KMS-11 (cell line): Measurements from ENCODE around the gene ZNF138.

Source experiments
- H2AFZ ChIP-seq: fragments of 200-600 bp; sonication (generic); 2 replicates; pipeline ENCODE4 v1.6.1; 2016; ENCODE audit warnings: antibody characterized with exemption, mixed run types, low read depth
- H3K27ac ChIP-seq: fragments of 200-600 bp; sonication (generic); 2 replicates; pipeline ENCODE4 v1.6.1; 2016; ENCODE audit warnings: mild to moderate bottlenecking, mixed run types
- H3K27me3 ChIP-seq: fragments of 200-600 bp; sonication (generic); 2 replicates; pipeline ENCODE4 v1.6.1; 2017; ENCODE audit warnings: mild to moderate bottlenecking, low read depth, mixed run types, moderate library complexity; ENCODE audit not compliant: insufficient read depth
- H3K36me3 ChIP-seq: fragments of 200-600 bp; sonication (generic); 2 replicates; pipeline ENCODE4 v1.6.1; 2017; ENCODE audit warnings: mild to moderate bottlenecking, mixed run types; ENCODE audit not compliant: insufficient read depth
- H3K4me1 ChIP-seq: fragments of 200-600 bp; sonication (generic); 2 replicates; pipeline ENCODE4 v1.6.1; 2016; ENCODE audit warnings: mild to moderate bottlenecking, low read depth, mixed run types; ENCODE audit not compliant: poor library complexity, severe bottlenecking
- H3K4me2 ChIP-seq: fragments of 200-600 bp; sonication (generic); 2 replicates; pipeline ENCODE4 v1.7.0; 2016; ENCODE audit warnings: mild to moderate bottlenecking, mixed run types
- H3K4me3 ChIP-seq: fragments of 200-600 bp; sonication (generic); IDR thresholded peaks from 2 replicates; pipeline ENCODE4 v1.6.1; 2017; ENCODE audit warnings: low read depth, low read length, mixed read lengths; ENCODE audit not compliant: insufficient read depth
- H3K79me2 ChIP-seq: fragments of 200-600 bp; sonication (generic); 2 replicates; pipeline ENCODE4 v1.6.1; 2016; ENCODE audit warnings: low read depth, mixed run types; ENCODE audit not compliant: insufficient read depth
- H3K9ac ChIP-seq: fragments of 200-600 bp; sonication (generic); 2 replicates; pipeline ENCODE4 v1.6.1; 2016; ENCODE audit warnings: mild to moderate bottlenecking, mixed run types
- H4K20me1 ChIP-seq: fragments of 200-600 bp; sonication (generic); 2 replicates; pipeline ENCODE4 v1.6.1; 2016; ENCODE audit warnings: mild to moderate bottlenecking, mixed run types; ENCODE audit not compliant: insufficient read depth
- CTCF ChIP-seq: fragments of 200-600 bp; sonication (generic); conservative IDR thresholded peaks from 2 replicates; pipeline ENCODE4 v1.6.1; 2017; ENCODE audit warnings: low read depth, mild to moderate bottlenecking, antibody characterized with exemption, low read length, moderate library complexity, mixed read lengths

Gene ZNF138

DNA sequence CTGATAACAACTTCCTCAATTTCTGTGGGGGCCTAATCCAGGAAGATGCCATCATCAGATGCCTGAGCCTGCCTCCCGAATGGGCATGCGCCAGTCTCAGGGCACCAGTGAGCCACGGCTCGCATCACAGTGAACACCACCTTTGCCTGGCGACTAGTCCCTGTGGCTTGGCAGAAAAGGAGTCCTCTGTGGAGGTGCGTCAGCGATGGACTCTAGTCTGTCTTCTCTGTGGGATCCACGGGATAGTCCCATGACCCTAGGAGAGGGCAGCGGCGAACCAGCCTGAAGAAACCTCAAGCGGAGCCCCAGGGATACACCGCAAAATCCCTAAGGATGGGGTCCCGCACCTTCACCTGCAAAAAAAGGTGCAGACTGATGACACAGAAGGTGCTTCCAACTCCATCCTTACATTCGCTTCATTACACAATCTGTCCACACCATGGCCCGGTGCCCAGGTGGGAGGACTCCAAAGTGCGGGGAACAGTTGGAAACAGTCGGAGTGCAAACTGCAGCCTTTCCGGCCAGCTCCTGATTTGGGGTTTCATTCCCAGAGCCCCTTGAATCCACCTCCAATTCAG lies 73.7 kb downstream of the ZNF138 start:
- no peaks in the 10 kb centered on the region for H3K79me2 ChIP-seq
- no peaks in the 10 kb centered on the region for H3K27me3 ChIP-seq
- no peak overlapping the region for H3K4me2 ChIP-seq
- TF ChIP-seq CTCF: no peak
- H2AFZ ChIP-seq: no peak overlapping the region
- no peak overlapping the region for H3K27ac ChIP-seq
- H3K9ac ChIP-seq: no peak overlapping the region
- H3K4me1 ChIP-seq: no peaks in the 10 kb centered on the region
- H3K4me3 ChIP-seq: no peak overlapping the region
- no peaks in the 10 kb centered on the region for H3K36me3 ChIP-seq
- no peaks in the 10 kb centered on the region for H4K20me1 ChIP-seq

DNA sequence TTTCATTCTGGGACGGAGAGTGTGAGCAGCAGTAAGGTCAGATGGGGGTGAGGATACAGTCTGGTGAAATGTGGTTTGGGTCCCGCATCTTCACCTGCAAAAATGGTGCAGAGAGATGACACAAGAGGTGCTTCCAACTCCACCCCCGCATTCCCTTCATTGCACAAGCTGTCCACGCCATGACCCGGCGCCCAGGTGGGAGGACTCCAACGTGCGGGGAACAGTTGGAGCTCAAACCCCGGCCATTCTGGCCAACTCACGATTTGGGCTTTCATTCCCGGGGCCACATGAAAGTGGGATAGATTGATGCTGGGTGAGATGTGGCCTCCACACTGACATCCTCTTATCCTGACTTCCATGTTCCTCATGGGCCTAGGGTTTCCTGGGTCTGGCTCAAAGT lies 74.3 kb downstream of the ZNF138 start:
- Histone ChIP-seq H2AFZ (no peak overlapping the region), H3K4me3 (no peak overlapping the region), H4K20me1 (no peaks in the 10 kb centered on the region), H3K79me2 (no peaks in the 10 kb centered on the region), H3K27ac (no peak overlapping the region), H3K9ac (no peak overlapping the region), H3K4me2 (no peak overlapping the region), H3K4me1 (no peaks in the 10 kb centered on the region), H3K36me3 (no peaks in the 10 kb centered on the region), H3K27me3 (no peaks in the 10 kb centered on the region)
- no peak for TF ChIP-seq CTCF

GRCh38 chr7:64869121-64869725 lies 75.0 kb downstream of the ZNF138 start:
- no peak overlapping the region for H3K4me2 ChIP-seq
- H3K27me3 ChIP-seq: no peaks in the 10 kb centered on the region
- H3K4me1 ChIP-seq: no peaks in the 10 kb centered on the region
- H4K20me1 ChIP-seq: no peaks in the 10 kb centered on the region
- no peak overlapping the region for H2AFZ ChIP-seq
- H3K9ac ChIP-seq: no peak overlapping the region
- H3K79me2 ChIP-seq: no peaks in the 10 kb centered on the region
- H3K36me3 ChIP-seq: no peaks in the 10 kb centered on the region
- no peak for TF ChIP-seq CTCF
- no peak overlapping the region for H3K27ac ChIP-seq
- no peak overlapping the region for H3K4me3 ChIP-seq

- no peaks in the 10 kb centered on the region for H3K79me2 ChIP-seq
- H3K27me3 ChIP-seq: no peaks in the 10 kb centered on the region
- H3K4me2 ChIP-seq: no peak overlapping the region
- no peak overlapping the region for H3K27ac ChIP-seq
- H3K9ac ChIP-seq: no peak overlapping the region
- H3K36me3 ChIP-seq: no peaks in the 10 kb centered on the region
- H3K4me3 ChIP-seq: no peak overlapping the region
- TF ChIP-seq CTCF: no peak
- H2AFZ ChIP-seq: no peak overlapping the region
- no peaks in the 10 kb centered on the region for H4K20me1 ChIP-seq
- H3K4me1 ChIP-seq: no peaks in the 10 kb centered on the region
Measured at GRCh38 chr7:64869912-64870562, 75.8 kb downstream of the ZNF138 start.
